HepG2 (cell line): ENCODE data around the gene ACP1. TPM values are rescaled to one million over a fixed set of nuclear protein-coding genes. Genes with fewer than 3 reads are reported as not detected.

Source experiments
- ARHGAP35 ChIP-seq: sonication (generic); formaldehyde crosslinking; IDR thresholded peaks from 2 replicates; pipeline ENCODE4 v1.9.0; 2022; ENCODE audit warnings: mild to moderate bottlenecking, inconsistent platforms, moderate library complexity, missing genetic modification reagents, borderline replicate concordance
- ATF7-NPFF ChIP-seq: sonication (generic); formaldehyde crosslinking; IDR thresholded peaks from 2 replicates; pipeline ENCODE4 v1.8.1; 2023; ENCODE audit warnings: mild to moderate bottlenecking, low read depth, missing genetic modification reagents, moderate library complexity
- ETS1 ChIP-seq: sonication (generic); formaldehyde crosslinking; IDR thresholded peaks from 2 replicates; pipeline ENCODE4 v1.4.0; 2020; ENCODE audit warnings: missing genetic modification reagents
- HINFP ChIP-seq: sonication (generic); formaldehyde crosslinking; IDR thresholded peaks from 2 replicates; pipeline ENCODE4 v1.4.0; 2020; ENCODE audit warnings: low read depth, mild to moderate bottlenecking, missing genetic modification reagents
- KLF13 ChIP-seq: sonication (generic); formaldehyde crosslinking; IDR thresholded peaks from 2 replicates; pipeline ENCODE4 v1.4.0; 2020; ENCODE audit warnings: mild to moderate bottlenecking, missing genetic modification reagents
- MIER3 ChIP-seq: IDR thresholded peaks from 2 replicates; pipeline ENCODE4 v1.6.1; 2016; ENCODE audit warnings: missing compliant biosample characterization, borderline replicate concordance
- PAX8 ChIP-seq: sonication (generic); formaldehyde crosslinking; IDR thresholded peaks from 2 replicates; pipeline ENCODE4 v1.8.0; 2022; ENCODE audit warnings: mild to moderate bottlenecking, missing genetic modification reagents, borderline replicate concordance
- RAD21 ChIP-seq: fragments of 450-650 bp; formaldehyde crosslinking; IDR thresholded peaks from 2 replicates; pipeline ENCODE4 v1.5.0; 2020; ENCODE audit warnings: mild to moderate bottlenecking
- SALL1 ChIP-seq: sonication (generic); formaldehyde crosslinking; IDR thresholded peaks from 2 replicates; pipeline ENCODE4 v1.8.0; 2022; ENCODE audit warnings: mild to moderate bottlenecking, missing genetic modification reagents
- TBP ChIP-seq: sonication (generic); formaldehyde crosslinking; IDR thresholded peaks from 2 replicates; pipeline ENCODE4 v1.5.0; 2020; ENCODE audit warnings: missing genetic modification reagents
- TIGD3 ChIP-seq: sonication (generic); formaldehyde crosslinking; IDR thresholded peaks from 2 replicates; pipeline ENCODE4 v1.5.1; 2020; ENCODE audit warnings: mild to moderate bottlenecking, missing genetic modification reagents, borderline replicate concordance
- ZNF12 ChIP-seq: sonication (generic); formaldehyde crosslinking; IDR thresholded peaks from 2 replicates; pipeline ENCODE4 v1.5.0; 2020; ENCODE audit warnings: missing genetic modification reagents
- ZNF44 ChIP-seq: sonication (generic); formaldehyde crosslinking; IDR thresholded peaks from 2 replicates; pipeline ENCODE4 v1.5.1; 2020; ENCODE audit warnings: mild to moderate bottlenecking, missing genetic modification reagents
- ZNF496 ChIP-seq: sonication (generic); formaldehyde crosslinking; IDR thresholded peaks from 2 replicates; pipeline ENCODE4 v1.8.1; 2023; ENCODE audit warnings: mild to moderate bottlenecking, moderate library complexity, missing genetic modification reagents; ENCODE audit not compliant: insufficient replicate concordance
- ZNF557 ChIP-seq: sonication (generic); formaldehyde crosslinking; IDR thresholded peaks from 2 replicates; pipeline ENCODE4 v1.4.0; 2020; ENCODE audit warnings: missing genetic modification reagents
- ZNF709 ChIP-seq: sonication (generic); formaldehyde crosslinking; IDR thresholded peaks from 2 replicates; pipeline ENCODE4 v1.5.0; 2020; ENCODE audit warnings: mild to moderate bottlenecking, missing genetic modification reagents
- ZSCAN21 ChIP-seq: sonication (generic); formaldehyde crosslinking; IDR thresholded peaks from 2 replicates; pipeline ENCODE4 v1.8.0; 2022; ENCODE audit warnings: mild to moderate bottlenecking, missing genetic modification reagents, moderate library complexity, borderline replicate concordance
- polyA plus RNA-seq, 8 experiments: library from polyadenylated mRNA; depleted of rRNA in 3 of 8; stranded (reverse) in 7 of 8; unstranded in 1 of 8; fragments of >200 nt; fragmentation: Illumina TruSeq in 4 of 8; extraction: Trizol in 4 of 8; gene quantifications; 2 replicates each; pipeline versions ENCODE4 v1.2.1 to v1.2.3, GENCODE V29; 2011 to 2016; ENCODE audit warnings: low read depth in 4 of 8, missing spikeins in 1 of 8, mixed read lengths in 1 of 8; ENCODE audit not compliant: insufficient read depth in 1 of 8
- total RNA-seq, 5 experiments: library from RNA; depleted of rRNA; stranded (reverse); fragments of >200 nt; fragmentation: Illumina TruSeq; extraction: Trizol; gene quantifications; 2 replicates each; pipeline ENCODE4 v1.2.3, GENCODE V29; 2016; ENCODE audit warnings: low read depth in 1 of 5
- TF ChIP-seq, protein P1 (sequence below): sonication (generic); formaldehyde crosslinking; IDR thresholded peaks from 2 replicates; pipeline ENCODE4 v1.4.0; 2020; ENCODE audit warnings: missing genetic modification reagents
- TF ChIP-seq, protein P2 (sequence below): IDR thresholded peaks from 2 replicates; pipeline ENCODE4 v1.6.1; 2016; ENCODE audit warnings: missing compliant biosample characterization, missing genetic modification reagents, borderline replicate concordance
- TF ChIP-seq, protein P3 (sequence below): IDR thresholded peaks from 2 replicates; pipeline ENCODE4 v1.6.1; 2018; ENCODE audit warnings: missing genetic modification reagents, mild to moderate bottlenecking, missing compliant biosample characterization

ACP1 gene
- total and polyA plus RNA-seq, 2 of the 13 experiments (the other 11 are each of a cell fraction or from before 2014, with no cell fraction given), result 246 to 348 TPM

DNA sequence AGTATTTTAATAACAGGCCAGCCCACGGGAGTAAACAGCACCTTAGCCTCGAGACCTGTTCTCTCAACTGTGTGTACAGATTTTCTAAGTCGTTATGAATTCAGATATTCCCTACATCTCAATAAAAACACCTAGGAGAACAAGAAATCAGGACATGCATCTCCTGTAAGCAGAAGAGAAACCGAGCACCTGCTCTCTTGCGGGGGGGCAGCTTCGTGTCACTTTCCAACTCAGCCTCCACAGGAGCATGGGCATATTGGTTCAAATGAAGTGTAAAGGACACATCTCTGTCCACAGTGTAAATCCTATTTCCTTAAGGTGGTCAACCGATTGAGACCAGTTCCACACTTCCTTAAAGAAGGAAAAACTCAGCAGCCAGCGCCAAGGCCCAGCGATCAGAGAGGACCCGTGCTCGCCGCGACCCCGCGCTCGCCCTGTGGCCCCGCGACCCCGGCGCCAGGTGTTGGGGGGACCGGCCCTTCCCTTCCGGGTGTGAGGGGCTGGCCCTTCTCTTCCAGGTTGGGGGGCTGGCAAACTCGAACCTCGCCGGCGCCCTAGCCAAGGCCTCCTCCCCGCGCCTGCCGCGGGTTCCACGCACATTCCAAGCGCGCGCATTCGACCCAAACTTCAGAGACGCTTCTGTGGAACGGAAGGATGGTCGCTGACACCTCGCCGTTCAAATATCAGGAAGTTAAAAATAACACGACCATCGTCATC, 1.6 kb upstream of the ACP1 start (continued):
- TF ChIP-seq, protein P1, sequence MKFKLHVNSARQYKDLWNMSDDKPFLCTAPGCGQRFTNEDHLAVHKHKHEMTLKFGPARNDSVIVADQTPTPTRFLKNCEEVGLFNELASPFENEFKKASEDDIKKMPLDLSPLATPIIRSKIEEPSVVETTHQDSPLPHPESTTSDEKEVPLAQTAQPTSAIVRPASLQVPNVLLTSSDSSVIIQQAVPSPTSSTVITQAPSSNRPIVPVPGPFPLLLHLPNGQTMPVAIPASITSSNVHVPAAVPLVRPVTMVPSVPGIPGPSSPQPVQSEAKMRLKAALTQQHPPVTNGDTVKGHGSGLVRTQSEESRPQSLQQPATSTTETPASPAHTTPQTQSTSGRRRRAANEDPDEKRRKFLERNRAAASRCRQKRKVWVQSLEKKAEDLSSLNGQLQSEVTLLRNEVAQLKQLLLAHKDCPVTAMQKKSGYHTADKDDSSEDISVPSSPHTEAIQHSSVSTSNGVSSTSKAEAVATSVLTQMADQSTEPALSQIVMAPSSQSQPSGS (CRISPR knock-in tag), result no peak
- no peak for TF ChIP-seq TIGD3 (CRISPR knock-in tag)
- no peak for TF ChIP-seq PAX8 (CRISPR knock-in tag)
- no peak for TF ChIP-seq SALL1 (CRISPR knock-in tag)
- TF ChIP-seq TBP (CRISPR knock-in tag), result no peak
- TF ChIP-seq ZNF496 (CRISPR knock-in tag), result no peak
- no peak for TF ChIP-seq ZNF44 (CRISPR knock-in tag)
- TF ChIP-seq, protein P2, sequence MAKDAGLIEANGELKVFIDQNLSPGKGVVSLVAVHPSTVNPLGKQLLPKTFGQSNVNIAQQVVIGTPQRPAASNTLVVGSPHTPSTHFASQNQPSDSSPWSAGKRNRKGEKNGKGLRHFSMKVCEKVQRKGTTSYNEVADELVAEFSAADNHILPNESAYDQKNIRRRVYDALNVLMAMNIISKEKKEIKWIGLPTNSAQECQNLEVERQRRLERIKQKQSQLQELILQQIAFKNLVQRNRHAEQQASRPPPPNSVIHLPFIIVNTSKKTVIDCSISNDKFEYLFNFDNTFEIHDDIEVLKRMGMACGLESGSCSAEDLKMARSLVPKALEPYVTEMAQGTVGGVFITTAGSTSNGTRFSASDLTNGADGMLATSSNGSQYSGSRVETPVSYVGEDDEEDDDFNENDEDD (CRISPR knock-in tag), result no peak
- no peak for TF ChIP-seq MIER3 (CRISPR knock-in tag)
- TF ChIP-seq, protein P3, sequence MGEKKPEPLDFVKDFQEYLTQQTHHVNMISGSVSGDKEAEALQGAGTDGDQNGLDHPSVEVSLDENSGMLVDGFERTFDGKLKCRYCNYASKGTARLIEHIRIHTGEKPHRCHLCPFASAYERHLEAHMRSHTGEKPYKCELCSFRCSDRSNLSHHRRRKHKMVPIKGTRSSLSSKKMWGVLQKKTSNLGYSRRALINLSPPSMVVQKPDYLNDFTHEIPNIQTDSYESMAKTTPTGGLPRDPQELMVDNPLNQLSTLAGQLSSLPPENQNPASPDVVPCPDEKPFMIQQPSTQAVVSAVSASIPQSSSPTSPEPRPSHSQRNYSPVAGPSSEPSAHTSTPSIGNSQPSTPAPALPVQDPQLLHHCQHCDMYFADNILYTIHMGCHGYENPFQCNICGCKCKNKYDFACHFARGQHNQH (CRISPR knock-in tag), result peak; percentile 37; the same call in 1 of the 2 replicates
- no peak for TF ChIP-seq RAD21 (CRISPR knock-in tag)
- peak; percentile 60; the same call in 1 of the 2 replicates for TF ChIP-seq ARHGAP35 (CRISPR knock-in tag)
- no peak for TF ChIP-seq ZNF709 (CRISPR knock-in tag)
- no peak for TF ChIP-seq HINFP (CRISPR knock-in tag)
- no peak for TF ChIP-seq ZNF12
- peak; percentile 35; the same call in 1 of the 2 replicates for TF ChIP-seq ZSCAN21 (CRISPR knock-in tag)
- no peak for TF ChIP-seq KLF13
- no peak for TF ChIP-seq ZNF557 (CRISPR knock-in tag)
- no peak for TF ChIP-seq ETS1 (CRISPR knock-in tag)
- no peak for TF ChIP-seq ATF7-NPFF (CRISPR knock-in tag)
